GM23338 (cell line): ENCODE results near the gene RPTOR. TPM values are rescaled to one million over a fixed set of nuclear protein-coding genes. Genes with fewer than 3 reads are reported as not detected.

Experiments
- ATAC-seq: fragments of 200-7000 bp; cut with Tn5 transposase; 3 replicates; pipeline ENCODE4 v1.9.1; 2020
- DNase-seq: peaks from one replicate; pipeline ENCODE4 v3.0.0-alpha.2; 2015; ENCODE audit warnings: low spot score
- H2AFZ ChIP-seq: fragments of 200-600 bp; sonication (generic); 2 replicates; pipeline ENCODE4 v1.8.0; 2016; ENCODE audit warnings: antibody characterized with exemption, mild to moderate bottlenecking, moderate library complexity
- H3F3A ChIP-seq: fragments of 200-600 bp; sonication (generic); replicated peaks from 2 replicates; pipeline ENCODE4 v1.8.0; 2017; ENCODE audit warnings: antibody characterized with exemption, mixed run types, low read depth
- H3K27ac ChIP-seq: fragments of 200-600 bp; sonication (generic); 2 replicates; pipeline ENCODE4 v1.6.1; 2016; ENCODE audit warnings: low read depth
- H3K27me3 ChIP-seq: fragments of 200-600 bp; sonication (generic); 2 replicates; pipeline ENCODE4 v1.8.0; 2016; ENCODE audit warnings: mild to moderate bottlenecking, mixed run types, moderate library complexity; ENCODE audit not compliant: insufficient read depth
- H3K36me3 ChIP-seq: fragments of 200-600 bp; sonication (generic); 2 replicates; pipeline ENCODE4 v1.8.0; 2016; ENCODE audit warnings: mild to moderate bottlenecking; ENCODE audit not compliant: insufficient read depth
- H3K4me1 ChIP-seq: fragments of 200-600 bp; sonication (generic); 2 replicates; pipeline ENCODE4 v1.8.0; 2016; ENCODE audit warnings: mild to moderate bottlenecking, moderate library complexity; ENCODE audit not compliant: insufficient read depth
- H3K4me2 ChIP-seq: fragments of 200-600 bp; sonication (generic); 2 replicates; pipeline ENCODE4 v1.7.1; 2017; ENCODE audit warnings: mixed run types
- H3K4me3 ChIP-seq: fragments of 200-600 bp; sonication (generic); 2 replicates; pipeline ENCODE4 v1.6.1; 2016; ENCODE audit warnings: mixed run types
- H3K79me2 ChIP-seq: fragments of 200-600 bp; sonication (generic); replicated peaks from 2 replicates; pipeline ENCODE4 v1.8.0; 2017; ENCODE audit warnings: mild to moderate bottlenecking; ENCODE audit not compliant: insufficient read depth
- H3K9me2 ChIP-seq: fragments of 200-600 bp; sonication (generic); 2 replicates; pipeline ENCODE4 v1.8.0; 2017; ENCODE audit not compliant: insufficient read depth
- H4K20me1 ChIP-seq: fragments of 200-600 bp; sonication (generic); replicated peaks from 2 replicates; pipeline ENCODE4 v1.8.0; 2017; ENCODE audit warnings: mild to moderate bottlenecking; ENCODE audit not compliant: insufficient read depth
- H3K27ac Mint-ChIP-seq: 2 replicates; pipeline ENCODE4 v1.8.0; 2020; ENCODE audit warnings: inconsistent platforms, mild to moderate bottlenecking, moderate library complexity, mixed read lengths
- H3K27me3 Mint-ChIP-seq: 3 replicates; pipeline ENCODE4 v1.8.0; 2022; ENCODE audit warnings: low read depth, mild to moderate bottlenecking, moderate library complexity, mixed read lengths, inconsistent platforms; ENCODE audit not compliant: insufficient read depth, poor library complexity
- H3K36me3 Mint-ChIP-seq: 3 replicates; pipeline ENCODE4 v1.8.0; 2021; ENCODE audit warnings: low read depth, mild to moderate bottlenecking, inconsistent platforms, moderate library complexity, mixed read lengths
- H3K4me1 Mint-ChIP-seq: 3 replicates; pipeline ENCODE4 v1.8.0; 2020; ENCODE audit warnings: mild to moderate bottlenecking, inconsistent platforms, mixed read lengths
- H3K4me3 Mint-ChIP-seq: 3 replicates; pipeline ENCODE4 v1.8.0; 2021; ENCODE audit warnings: moderate library complexity, mild to moderate bottlenecking, inconsistent platforms, mixed read lengths
- H3K9me3 Mint-ChIP-seq: 3 replicates; pipeline ENCODE4 v1.8.0; 2020; ENCODE audit warnings: moderate library complexity, mild to moderate bottlenecking, inconsistent platforms, mixed read lengths
- CREB1 ChIP-seq: fragments of 250-450 bp; sonication (Bioruptor Pico); IDR thresholded peaks from 2 replicates; pipeline ENCODE4 v1.5.0; 2020; ENCODE audit warnings: low read depth, mild to moderate bottlenecking, moderate library complexity
- CTCF ChIP-seq, 2 experiments: fragments of 200-600 bp in 1 of 2; sonication (generic) in 1 of 2; conservative IDR thresholded peaks; 2 replicates each; pipeline versions ENCODE4 v1.5.1 to v1.6.1; 2016 to 2017; ENCODE audit warnings: antibody characterized with exemption in 2 of 2, low read depth in 2 of 2, mild to moderate bottlenecking in 2 of 2, moderate library complexity in 1 of 2
- ETS1 ChIP-seq: IDR thresholded peaks from 2 replicates; pipeline ENCODE4 v1.6.1; 2016; ENCODE audit warnings: antibody characterized with exemption
- EZH2 ChIP-seq: fragments of 200-600 bp; sonication (generic); IDR thresholded peaks from one replicate; pipeline ENCODE4 v1.8.0; 2017; ENCODE audit warnings: antibody characterized with exemption, mild to moderate bottlenecking, low read depth; ENCODE audit not compliant: unreplicated experiment
- EZH2phosphoT487 ChIP-seq: fragments of 200-600 bp; sonication (generic); IDR thresholded peaks from one replicate; pipeline ENCODE4 v1.8.1; 2018; ENCODE audit warnings: antibody characterized with exemption; ENCODE audit not compliant: unreplicated experiment
- NANOG ChIP-seq: IDR thresholded peaks from 2 replicates; pipeline ENCODE4 v1.6.1; 2016; ENCODE audit warnings: antibody characterized with exemption, borderline replicate concordance
- POLR2AphosphoS5 ChIP-seq: IDR thresholded peaks from 2 replicates; pipeline ENCODE4 v1.6.1; 2016; ENCODE audit warnings: antibody characterized with exemption, low read depth
- ZNF114 ChIP-seq: fragments of 250-450 bp; sonication (Bioruptor Pico); IDR thresholded peaks from 2 replicates; pipeline ENCODE4 v1.5.0; 2020; ENCODE audit warnings: mild to moderate bottlenecking, moderate library complexity
- ZNF331 ChIP-seq: fragments of 250-450 bp; sonication (Bioruptor Pico); IDR thresholded peaks from 2 replicates; pipeline ENCODE4 v1.5.0; 2020; ENCODE audit warnings: low read depth, mild to moderate bottlenecking, moderate library complexity
- ZNF462 ChIP-seq: fragments of 250-450 bp; sonication (Bioruptor Pico); IDR thresholded peaks from 2 replicates; pipeline ENCODE4 v1.5.0; 2020; ENCODE audit warnings: mild to moderate bottlenecking, moderate library complexity
- polyA plus RNA-seq: library from polyadenylated mRNA; unstranded; fragments of >200 nt; fragmentation: Nextera tagmentation; extraction: Ambion mirVana; gene quantifications from 2 replicates; pipeline ENCODE4 v1.2.1, GENCODE V29; 2016
- total RNA-seq: library from RNA; depleted of rRNA; stranded (reverse); fragments of >200 nt; shearing (Covaris generic); gene quantifications from 2 replicates; pipeline ENCODE4 v1.2.3, GENCODE V29; 2014

RPTOR gene
- total and polyA plus RNA-seq, 2 experiments from 2014 or later, result 9.5 to 38.0 TPM

- H3K79me2 ChIP-seq, result no peaks in the 10 kb centered on the region
- no peak overlapping the region for H3K4me3 ChIP-seq
- H3K27me3 Mint-ChIP-seq, result peaks cover 13% of the 10 kb centered on the region
- H3K9me2 ChIP-seq, result no peaks in the 10 kb centered on the region
- H3K4me3 Mint-ChIP-seq, result no peak overlapping the region
- H3K27ac ChIP-seq, result no peak overlapping the region
- peaks cover 18% of the 10 kb centered on the region for H3K36me3 Mint-ChIP-seq
- TF ChIP-seq EZH2 (no peak), ZNF114 (CRISPR knock-in tag) (no peak), CREB1 (CRISPR knock-in tag) (no peak), EZH2phosphoT487 (no peak), CTCF (conservative IDR thresholded peaks at IDR 0.05; ENCODE audit: low read depth in 2 of 2) (no peak), ZNF462 (CRISPR knock-in tag) (no peak), ETS1 (no peak), POLR2AphosphoS5 (no peak), NANOG (no peak), ZNF331 (CRISPR knock-in tag) (no peak)
- no peak overlapping the region for H2AFZ ChIP-seq
- ATAC-seq (no peak), DNase-seq (no peak)
- peaks cover 6% of the 10 kb centered on the region for H4K20me1 ChIP-seq
- H3K4me1 Mint-ChIP-seq, result peaks cover 2% of the 10 kb centered on the region
- peaks cover 6% of the 10 kb centered on the region; the same call in 2 of the 3 replicates for H3K9me3 Mint-ChIP-seq
- H3K4me2 ChIP-seq, result no peak overlapping the region
- H3K36me3 ChIP-seq, result no peaks in the 10 kb centered on the region
- no peak overlapping the region for H3K27ac Mint-ChIP-seq
- H3K4me1 ChIP-seq, result no peaks in the 10 kb centered on the region
- no peaks in the 10 kb centered on the region for H3K27me3 ChIP-seq
- no peaks in the 10 kb centered on the region for H3F3A ChIP-seq
These were observed 363.6 kb downstream of the RPTOR start for GRCh38 chr17:80908211-80908610.
